Glutamatergic neuron (in vitro differentiated cells): ENCODE measurements around the gene PHLDB3. TPM values are rescaled to one million over a fixed set of nuclear protein-coding genes. Genes with fewer than 3 reads are reported as not detected.
"Not testable (repeated sequence)": the region's sequence is repeated elsewhere in the genome, so short reads cannot be mapped to it uniquely, and the experiment has no call there.

Source experiments
- DNase-seq: peaks from one replicate; pipeline ENCODE4 v3.0.0; 2022
- H3K27ac Mint-ChIP-seq: one replicate; pipeline ENCODE4 v1.8.0; 2020; ENCODE audit warnings: mild to moderate bottlenecking, mixed read lengths, inconsistent platforms; ENCODE audit not compliant: unreplicated experiment
- H3K27me3 Mint-ChIP-seq: one replicate; pipeline ENCODE4 v1.8.0; 2020; ENCODE audit warnings: mild to moderate bottlenecking, moderate library complexity, mixed read lengths, inconsistent platforms; ENCODE audit not compliant: unreplicated experiment
- H3K36me3 Mint-ChIP-seq: one replicate; pipeline ENCODE4 v1.8.0; 2020; ENCODE audit warnings: mild to moderate bottlenecking, mixed read lengths, inconsistent platforms; ENCODE audit not compliant: unreplicated experiment
- H3K4me1 Mint-ChIP-seq: one replicate; pipeline ENCODE4 v1.8.0; 2020; ENCODE audit warnings: mild to moderate bottlenecking, low read depth, mixed read lengths, inconsistent platforms; ENCODE audit not compliant: unreplicated experiment
- H3K4me3 Mint-ChIP-seq: one replicate; pipeline ENCODE4 v1.8.0; 2020; ENCODE audit warnings: mild to moderate bottlenecking, mixed read lengths, inconsistent platforms; ENCODE audit not compliant: unreplicated experiment
- H3K9me3 Mint-ChIP-seq: one replicate; pipeline ENCODE4 v1.8.0; 2020; ENCODE audit warnings: mild to moderate bottlenecking, moderate library complexity, mixed read lengths, inconsistent platforms; ENCODE audit not compliant: unreplicated experiment
- CTCF ChIP-seq: fragments of 200-600 bp; sonication (generic); IDR thresholded peaks from one replicate; pipeline ENCODE4 v1.5.0; 2021; ENCODE audit not compliant: partially characterized antibody, unreplicated experiment
- total RNA-seq: library from RNA; stranded (reverse); fragmentation: NEBNext Ultra II Directional; extraction: Animal tissue kit (Norgen Biotek cat#: 25700); gene quantifications from one replicate; pipeline ENCODE4 v1.2.1, GENCODE V29; 2021; ENCODE audit not compliant: unreplicated experiment

Gene PHLDB3
- total RNA-seq, 1 donor from 2014 or later, result 6.8 TPM

DNA sequence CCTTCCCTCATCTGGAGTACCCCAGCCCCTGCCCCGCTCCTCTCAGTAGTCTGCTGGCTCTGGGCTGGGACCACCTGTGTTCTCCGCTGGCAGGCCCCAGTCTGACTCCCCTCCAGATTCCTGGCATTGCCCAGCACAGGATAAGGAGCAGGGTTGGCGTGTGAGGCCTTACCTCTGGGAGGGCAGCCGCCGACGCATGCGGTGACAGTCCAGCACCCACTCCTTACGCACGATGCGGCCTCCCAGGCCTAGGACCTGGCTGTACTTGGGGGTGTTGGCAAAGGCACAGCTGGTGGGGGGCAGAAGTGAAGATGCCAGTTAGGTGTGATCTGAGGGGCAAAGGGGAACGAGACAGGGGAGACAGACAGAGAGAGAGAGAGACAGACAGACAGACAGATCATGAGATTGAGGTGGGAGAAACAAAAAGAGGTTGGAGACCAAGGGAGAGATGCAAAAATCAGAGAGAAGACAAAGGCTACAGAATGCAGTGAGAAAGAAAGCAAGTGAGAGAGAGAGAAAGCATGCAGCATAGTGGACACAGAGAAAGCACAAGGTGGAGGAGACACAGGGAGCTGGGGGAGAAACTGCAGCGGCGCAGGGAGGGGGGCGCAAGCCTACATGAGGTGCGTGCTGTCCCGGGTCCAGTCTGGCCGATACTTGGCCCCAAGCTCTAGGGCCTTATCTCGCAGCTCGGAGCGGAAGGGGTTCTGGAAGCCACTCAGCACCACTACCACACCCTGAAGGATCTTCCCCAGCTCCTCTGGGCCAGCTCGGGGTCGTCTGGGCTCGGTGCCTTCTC lies 47.1 kb upstream of the PHLDB3 start:
- Mint-ChIP-seq H3K4me1 (peaks cover 23% of the 10 kb centered on the region), H3K27me3 (peaks cover 10% of the 10 kb centered on the region), H3K9me3 (peaks cover 7% of the 10 kb centered on the region), H3K27ac (peak overlapping the region; percentile 86), H3K4me3 (peak overlapping the region; percentile 70), H3K36me3 (peaks cover 6% of the 10 kb centered on the region)
- no peak for TF ChIP-seq CTCF
- no peak for DNase-seq

DNA sequence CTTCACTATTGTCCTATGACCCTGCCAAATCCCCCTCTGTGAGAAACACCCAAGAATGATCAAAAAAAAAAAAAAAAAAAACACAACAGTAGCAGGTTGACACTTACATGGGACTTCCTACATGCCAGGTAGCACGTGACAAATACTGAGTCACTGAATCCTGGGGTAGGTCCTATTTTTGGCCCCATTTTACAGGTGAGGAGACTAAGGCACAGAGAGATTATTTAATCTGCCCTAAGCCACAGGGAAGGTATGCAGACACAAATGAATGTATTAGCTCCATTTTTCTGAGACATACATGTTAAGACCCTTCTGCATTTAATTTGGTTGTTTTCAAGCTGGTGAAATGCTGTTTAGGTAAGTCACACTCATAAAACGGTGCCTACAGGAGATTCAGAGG lies 44.2 kb upstream of the PHLDB3 start:
- H3K36me3 Mint-ChIP-seq, result peaks cover 6% of the 10 kb centered on the region

GRCh38 chr19:43547926-43548325 lies 43.4 kb upstream of the PHLDB3 start:
- H3K27ac Mint-ChIP-seq, result peak overlapping the region; percentile 55
- DNase-seq, H3K27me3 Mint-ChIP-seq, H3K4me3 Mint-ChIP-seq, H3K36me3 Mint-ChIP-seq, H3K9me3 Mint-ChIP-seq: not testable (repeated sequence)
- peaks cover 12% of the 10 kb centered on the region for H3K4me1 Mint-ChIP-seq

More for the DNA sequence above, 44.2 kb upstream of the PHLDB3 start:
- peaks cover 8% of the 10 kb centered on the region for H3K27me3 Mint-ChIP-seq
- no peak for DNase-seq
- TF ChIP-seq CTCF, result no peak
- peaks cover 12% of the 10 kb centered on the region for H3K4me1 Mint-ChIP-seq
- peaks cover 7% of the 10 kb centered on the region for H3K9me3 Mint-ChIP-seq
- H3K4me3 Mint-ChIP-seq, result no peak overlapping the region
- peak overlapping the region; percentile 79 for H3K27ac Mint-ChIP-seq

DNA sequence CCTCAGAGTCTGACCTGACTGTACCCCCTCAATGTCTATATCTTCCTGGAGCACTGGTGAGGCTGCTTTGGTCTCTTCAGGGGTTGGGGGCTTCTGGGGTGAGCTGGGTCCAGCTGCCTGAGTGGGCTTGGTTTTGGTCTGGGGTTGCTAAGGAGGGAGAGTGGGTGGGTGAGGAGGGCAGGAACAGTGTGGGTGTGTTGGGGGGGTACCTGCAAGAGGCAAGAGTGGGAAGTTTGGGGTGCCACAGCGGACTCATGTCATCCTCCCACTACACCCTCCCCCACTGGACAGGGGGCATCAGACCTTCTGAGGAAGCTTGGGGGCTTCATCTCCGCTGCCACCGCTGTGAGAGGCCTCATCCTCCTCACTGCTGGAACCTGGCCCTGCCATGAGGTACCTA lies 42.0 kb upstream of the PHLDB3 start:
- Mint-ChIP-seq H3K27me3 (peaks cover 8% of the 10 kb centered on the region), H3K36me3 (peaks cover 2% of the 10 kb centered on the region), H3K9me3 (peaks cover 7% of the 10 kb centered on the region), H3K4me3 (no peak overlapping the region), H3K4me1 (peaks cover 9% of the 10 kb centered on the region), H3K27ac (no peak overlapping the region)
- no peak for DNase-seq
- TF ChIP-seq CTCF, result no peak

DNA sequence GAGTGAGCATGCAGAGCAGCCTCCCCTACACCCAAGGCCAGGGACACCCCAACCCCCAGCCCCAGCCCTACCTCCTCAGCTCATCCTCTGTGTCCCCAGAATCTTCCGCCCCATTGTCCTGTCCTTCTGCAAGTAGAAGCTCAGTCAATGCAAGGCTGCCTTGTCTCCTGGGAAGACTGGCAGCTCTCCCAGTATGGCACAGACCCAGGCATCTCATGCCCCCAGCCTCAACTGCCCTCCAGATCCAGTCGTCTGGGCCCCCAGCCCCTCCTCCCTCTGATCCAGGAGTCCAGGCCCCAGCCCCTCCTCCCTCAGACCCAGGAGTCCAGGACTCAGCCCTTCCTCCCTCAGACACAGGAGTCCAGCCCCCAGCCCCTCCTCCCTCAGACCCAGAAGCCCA lies 41.4 kb upstream of the PHLDB3 start:
- no peak for DNase-seq
- Mint-ChIP-seq H3K27ac (no peak overlapping the region), H3K4me3 (no peak overlapping the region), H3K4me1 (peaks cover 9% of the 10 kb centered on the region), H3K9me3 (peaks cover 7% of the 10 kb centered on the region), H3K36me3 (no peaks in the 10 kb centered on the region), H3K27me3 (peaks cover 6% of the 10 kb centered on the region)
- no peak for TF ChIP-seq CTCF
